Ishikawa (cell line): Measurements from ENCODE around the gene ARHGEF28.

Experiments used
- CEBPB ChIP-seq: IDR thresholded peaks from 2 replicates; pipeline ENCODE4 v1.6.1; 2012
- CREB1 ChIP-seq: IDR thresholded peaks from 2 replicates; pipeline ENCODE4 v1.6.1; 2012; ENCODE audit warnings: low read depth
- EGR1 ChIP-seq: IDR thresholded peaks from 2 replicates; pipeline ENCODE4 v1.6.1; 2012
- EP300 ChIP-seq: IDR thresholded peaks from 2 replicates; pipeline ENCODE4 v1.6.1; 2012; ENCODE audit warnings: borderline replicate concordance
- FOXM1 ChIP-seq: IDR thresholded peaks from 2 replicates; pipeline ENCODE4 v1.6.1; 2012; ENCODE audit warnings: low read depth, borderline replicate concordance
- NFIC ChIP-seq: IDR thresholded peaks from 2 replicates; pipeline ENCODE4 v1.6.1; 2012
- RAD21 ChIP-seq: IDR thresholded peaks from 2 replicates; pipeline ENCODE4 v1.6.1; 2012; ENCODE audit warnings: low read depth
- TAF1 ChIP-seq: IDR thresholded peaks from 2 replicates; pipeline ENCODE4 v1.6.1; 2012; ENCODE audit warnings: low read depth, mild to moderate bottlenecking
- TCF12 ChIP-seq: IDR thresholded peaks from 2 replicates; pipeline ENCODE4 v1.6.1; 2012; ENCODE audit warnings: low read depth
- TEAD4 ChIP-seq: IDR thresholded peaks from 2 replicates; pipeline ENCODE4 v1.6.1; 2012
- YY1 ChIP-seq: IDR thresholded peaks from 2 replicates; pipeline ENCODE4 v1.6.1; 2012; ENCODE audit warnings: low read depth
- ZBTB7A ChIP-seq: IDR thresholded peaks from 2 replicates; pipeline ENCODE4 v1.6.1; 2012; ENCODE audit warnings: low read depth
- TF ChIP-seq, protein P1 (sequence below): IDR thresholded peaks from 2 replicates; pipeline ENCODE4 v1.6.1; 2012
- TF ChIP-seq, protein P2 (sequence below): IDR thresholded peaks from 2 replicates; pipeline ENCODE4 v1.6.1; 2012; ENCODE audit warnings: low read depth, mild to moderate bottlenecking
- TF ChIP-seq, protein P3 (sequence below): IDR thresholded peaks from 2 replicates; pipeline ENCODE4 v1.6.1; 2012

ARHGEF28 gene

DNA sequence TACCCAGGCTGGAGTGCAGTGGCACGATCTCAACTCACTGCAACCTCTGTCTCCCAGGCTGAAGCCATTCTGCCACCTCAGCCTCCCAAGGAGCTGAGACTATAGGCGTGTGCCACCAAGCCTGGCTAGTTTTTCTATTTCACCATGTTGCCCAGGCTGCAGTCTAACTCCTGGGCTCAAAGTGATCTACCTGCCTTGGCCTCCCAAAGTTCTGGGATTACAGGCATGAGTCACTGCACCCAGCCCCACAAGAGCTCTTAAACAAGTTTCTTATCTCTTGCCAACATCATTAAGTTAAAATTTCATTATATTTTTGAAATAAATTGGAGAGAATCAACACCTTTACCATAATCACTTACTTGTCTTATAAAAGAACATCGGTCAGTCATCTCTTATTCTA lies 280.3 kb downstream of the ARHGEF28 start:
- TF ChIP-seq FOXM1 = no peak
- TF ChIP-seq TEAD4 = no peak
- TF ChIP-seq, protein P1, sequence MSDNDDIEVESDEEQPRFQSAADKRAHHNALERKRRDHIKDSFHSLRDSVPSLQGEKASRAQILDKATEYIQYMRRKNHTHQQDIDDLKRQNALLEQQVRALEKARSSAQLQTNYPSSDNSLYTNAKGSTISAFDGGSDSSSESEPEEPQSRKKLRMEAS = no peak
- no peak for TF ChIP-seq RAD21

DNA sequence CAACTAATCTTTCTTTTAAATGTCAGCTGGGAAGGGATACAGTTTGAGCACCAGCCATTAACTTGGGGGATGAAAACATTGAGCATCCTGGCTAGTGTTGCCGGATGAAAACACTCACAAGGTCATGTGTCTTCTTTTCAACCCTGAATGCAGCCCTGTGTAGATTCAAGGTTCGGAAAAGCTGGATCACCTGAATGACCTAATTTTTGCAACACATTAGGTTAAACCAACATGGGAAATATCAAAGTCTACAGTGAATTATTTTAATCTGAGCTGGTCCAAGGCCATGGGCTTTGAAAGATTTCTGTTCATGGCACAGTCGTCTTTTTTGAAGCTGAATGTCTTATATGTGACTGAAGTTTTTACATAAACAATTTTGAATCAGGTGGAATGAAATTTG lies 281.2 kb downstream of the ARHGEF28 start:
- TF ChIP-seq EGR1 (no peak), FOXM1 (no peak), CREB1 (no peak), TAF1 (no peak), TCF12 (no peak), EP300 (no peak), ZBTB7A (no peak), TEAD4 (no peak), RAD21 (no peak), NFIC (no peak), CEBPB (no peak), YY1 (no peak)
- TF ChIP-seq, protein P1 = no peak
- TF ChIP-seq, protein P2, sequence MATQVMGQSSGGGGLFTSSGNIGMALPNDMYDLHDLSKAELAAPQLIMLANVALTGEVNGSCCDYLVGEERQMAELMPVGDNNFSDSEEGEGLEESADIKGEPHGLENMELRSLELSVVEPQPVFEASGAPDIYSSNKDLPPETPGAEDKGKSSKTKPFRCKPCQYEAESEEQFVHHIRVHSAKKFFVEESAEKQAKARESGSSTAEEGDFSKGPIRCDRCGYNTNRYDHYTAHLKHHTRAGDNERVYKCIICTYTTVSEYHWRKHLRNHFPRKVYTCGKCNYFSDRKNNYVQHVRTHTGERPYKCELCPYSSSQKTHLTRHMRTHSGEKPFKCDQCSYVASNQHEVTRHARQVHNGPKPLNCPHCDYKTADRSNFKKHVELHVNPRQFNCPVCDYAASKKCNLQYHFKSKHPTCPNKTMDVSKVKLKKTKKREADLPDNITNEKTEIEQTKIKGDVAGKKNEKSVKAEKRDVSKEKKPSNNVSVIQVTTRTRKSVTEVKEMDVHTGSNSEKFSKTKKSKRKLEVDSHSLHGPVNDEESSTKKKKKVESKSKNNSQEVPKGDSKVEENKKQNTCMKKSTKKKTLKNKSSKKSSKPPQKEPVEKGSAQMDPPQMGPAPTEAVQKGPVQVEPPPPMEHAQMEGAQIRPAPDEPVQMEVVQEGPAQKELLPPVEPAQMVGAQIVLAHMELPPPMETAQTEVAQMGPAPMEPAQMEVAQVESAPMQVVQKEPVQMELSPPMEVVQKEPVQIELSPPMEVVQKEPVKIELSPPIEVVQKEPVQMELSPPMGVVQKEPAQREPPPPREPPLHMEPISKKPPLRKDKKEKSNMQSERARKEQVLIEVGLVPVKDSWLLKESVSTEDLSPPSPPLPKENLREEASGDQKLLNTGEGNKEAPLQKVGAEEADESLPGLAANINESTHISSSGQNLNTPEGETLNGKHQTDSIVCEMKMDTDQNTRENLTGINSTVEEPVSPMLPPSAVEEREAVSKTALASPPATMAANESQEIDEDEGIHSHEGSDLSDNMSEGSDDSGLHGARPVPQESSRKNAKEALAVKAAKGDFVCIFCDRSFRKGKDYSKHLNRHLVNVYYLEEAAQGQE = no peak
- TF ChIP-seq, protein P3, sequence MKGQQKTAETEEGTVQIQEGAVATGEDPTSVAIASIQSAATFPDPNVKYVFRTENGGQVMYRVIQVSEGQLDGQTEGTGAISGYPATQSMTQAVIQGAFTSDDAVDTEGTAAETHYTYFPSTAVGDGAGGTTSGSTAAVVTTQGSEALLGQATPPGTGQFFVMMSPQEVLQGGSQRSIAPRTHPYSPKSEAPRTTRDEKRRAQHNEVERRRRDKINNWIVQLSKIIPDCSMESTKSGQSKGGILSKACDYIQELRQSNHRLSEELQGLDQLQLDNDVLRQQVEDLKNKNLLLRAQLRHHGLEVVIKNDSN = no peak

DNA sequence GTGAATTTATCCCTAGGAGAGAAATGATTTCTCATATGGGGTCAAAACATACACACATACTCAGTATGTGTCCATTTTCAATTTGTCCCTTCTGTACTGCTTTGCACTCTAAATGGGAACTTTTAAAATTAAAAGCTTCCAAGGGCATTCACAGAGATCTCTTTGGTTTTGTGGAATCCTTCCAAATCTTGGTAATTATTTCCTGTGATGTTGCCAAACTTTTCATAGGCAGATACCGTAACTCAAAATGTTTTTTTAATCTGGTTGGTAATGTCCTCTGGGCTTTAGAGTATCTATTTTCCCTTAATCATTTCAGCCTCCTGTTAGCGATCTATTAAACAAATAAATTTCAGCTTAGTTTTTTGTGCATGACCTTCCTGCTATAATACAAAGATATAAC lies 282.4 kb downstream of the ARHGEF28 start:
- no peak for TF ChIP-seq RAD21
- TF ChIP-seq, protein P2 = no peak
- TF ChIP-seq EGR1 = no peak
- TF ChIP-seq, protein P3 = no peak
- TF ChIP-seq NFIC = no peak
- no peak for TF ChIP-seq FOXM1
- TF ChIP-seq ZBTB7A = no peak
- no peak for TF ChIP-seq TEAD4
- no peak for TF ChIP-seq TCF12
- TF ChIP-seq TAF1 = no peak
- no peak for TF ChIP-seq YY1
- no peak for TF ChIP-seq CEBPB
- no peak for TF ChIP-seq CREB1
- TF ChIP-seq, protein P1 = no peak
- no peak for TF ChIP-seq EP300

DNA sequence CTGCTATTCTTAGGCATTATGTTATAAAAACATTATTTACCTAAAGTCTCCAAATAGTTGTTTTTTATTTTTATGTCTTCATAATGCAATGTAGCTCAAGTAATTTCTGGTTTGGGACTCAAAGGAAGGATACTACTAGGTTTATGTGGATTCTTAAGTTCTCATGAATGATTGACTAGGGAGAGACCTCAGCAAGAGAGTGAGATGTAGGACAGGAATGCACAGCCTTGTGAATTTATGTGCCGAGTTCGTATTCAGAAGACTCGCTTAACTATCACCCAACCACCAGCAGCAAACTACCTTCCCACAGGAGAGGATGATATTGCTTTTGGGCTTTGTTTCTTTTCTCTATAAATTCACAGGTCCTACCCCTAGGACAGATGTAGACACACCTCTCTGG lies 282.9 kb downstream of the ARHGEF28 start:
- TF ChIP-seq ZBTB7A = no peak
- no peak for TF ChIP-seq YY1
- TF ChIP-seq, protein P1 = no peak
- TF ChIP-seq EP300 = no peak
- no peak for TF ChIP-seq FOXM1
- no peak for TF ChIP-seq TEAD4
- no peak for TF ChIP-seq EGR1
- TF ChIP-seq, protein P3 = no peak
- no peak for TF ChIP-seq NFIC
- TF ChIP-seq RAD21 = no peak
- TF ChIP-seq CREB1 = no peak
- TF ChIP-seq, protein P2 = no peak
- no peak for TF ChIP-seq CEBPB
- no peak for TF ChIP-seq TCF12
- TF ChIP-seq TAF1 = no peak
